GM12878 (cell line): Measurements from ENCODE around the gene RHCE. TPM values are rescaled to one million over a fixed set of nuclear protein-coding genes. Genes with fewer than 3 reads are reported as not detected.
A peak's percentile ranks its signal among the peaks of the same experiment; 100 is the strongest.

Source experiments
- ATF7 ChIP-seq: fragments of 450-650 bp; IDR thresholded peaks from 2 replicates; pipeline ENCODE4 v1.6.1; 2016; ENCODE audit warnings: low read depth, mild to moderate bottlenecking
- BCL11A ChIP-seq: IDR thresholded peaks from 2 replicates; pipeline ENCODE4 v1.6.1; 2011; ENCODE audit warnings: low read depth, low read length
- CHD4 ChIP-seq: fragments of 200-600 bp; sonication (generic); IDR thresholded peaks from 2 replicates; pipeline ENCODE4 v1.6.1; 2016; ENCODE audit warnings: mild to moderate bottlenecking
- EGR1 ChIP-seq, 2 experiments: IDR thresholded peaks; 1 replicate in 1 of 2; 2 replicates in 1 of 2; pipeline ENCODE4 v1.6.1; 2011 to 2012; ENCODE audit warnings: low read depth in 2 of 2, low read length in 2 of 2, borderline replicate concordance in 1 of 2, mild to moderate bottlenecking in 1 of 2, moderate library complexity in 1 of 2
- HCFC1 ChIP-seq: fragments of 150-350 bp; IDR thresholded peaks from 2 replicates; pipeline ENCODE4 v1.6.1; 2014; ENCODE audit warnings: low read length
- KDM1A ChIP-seq: fragments of 200-600 bp; sonication (generic); IDR thresholded peaks from 2 replicates; pipeline ENCODE4 v1.6.1; 2016; ENCODE audit warnings: borderline replicate concordance
- KLF5 ChIP-seq: fragments of 450-650 bp; IDR thresholded peaks from 2 replicates; pipeline ENCODE4 v1.6.1; 2014; ENCODE audit warnings: mild to moderate bottlenecking; ENCODE audit not compliant: partially characterized antibody
- MTA3 ChIP-seq: IDR thresholded peaks from 2 replicates; pipeline ENCODE4 v1.6.1; 2012; ENCODE audit warnings: low read length, inconsistent platforms, borderline replicate concordance
- MXI1 ChIP-seq: fragments of 150-350 bp; IDR thresholded peaks from 2 replicates; pipeline ENCODE4 v1.6.1; 2011; ENCODE audit warnings: low read depth, mild to moderate bottlenecking, inconsistent platforms, low read length, improper control_type of control experiment
- NFIC ChIP-seq: IDR thresholded peaks from 2 replicates; pipeline ENCODE4 v1.6.1; 2012; ENCODE audit warnings: low read depth, mild to moderate bottlenecking, inconsistent platforms, low read length, moderate library complexity
- NFYB ChIP-seq: IDR thresholded peaks from 2 replicates; pipeline ENCODE4 v1.6.1; 2011; ENCODE audit warnings: low read depth, mild to moderate bottlenecking, low read length, improper control_type of control experiment, moderate library complexity; ENCODE audit not compliant: insufficient read depth
- NR2C1 ChIP-seq: fragments of 450-650 bp; IDR thresholded peaks from 2 replicates; pipeline ENCODE4 v1.6.1; 2017; ENCODE audit warnings: antibody characterized with exemption, mild to moderate bottlenecking, moderate library complexity
- PAX8 ChIP-seq: fragments of 450-650 bp; IDR thresholded peaks from 2 replicates; pipeline ENCODE4 v1.6.1; 2017; ENCODE audit warnings: mild to moderate bottlenecking, moderate library complexity
- POLR2A ChIP-seq: IDR thresholded peaks from 2 replicates; pipeline ENCODE4 v1.6.1; 2011; ENCODE audit warnings: low read depth, mild to moderate bottlenecking, low read length
- RBBP5 ChIP-seq: fragments of 200-600 bp; sonication (generic); conservative IDR thresholded peaks from 2 replicates; pipeline ENCODE4 v1.6.1; 2016
- SUPT20H ChIP-seq: IDR thresholded peaks from 2 replicates; pipeline ENCODE4 v1.6.1; 2011; ENCODE audit warnings: low read depth, mild to moderate bottlenecking, low read length, moderate library complexity, borderline replicate concordance; ENCODE audit not compliant: control insufficient read depth
- TAF1 ChIP-seq: IDR thresholded peaks from 2 replicates; pipeline ENCODE4 v1.6.1; 2011; ENCODE audit warnings: mild to moderate bottlenecking, low read depth, low read length, borderline replicate concordance
- polyA plus RNA-seq, 11 experiments: library from polyadenylated mRNA; depleted of rRNA in 4 of 11; unstranded in 6 of 11; stranded (reverse) in 5 of 11; fragments of >200 nt; fragmentation: Nextera tagmentation in 4 of 11; fragmentation: Illumina TruSeq in 1 of 11; extraction: Ambion mirVana in 4 of 11; extraction: Trizol in 1 of 11; gene quantifications; 1 replicate in 1 of 11; 2 replicates in 10 of 11; pipeline versions ENCODE4 v1.2.1 to v1.2.3, GENCODE V29; 2011 to 2016; ENCODE audit warnings: inconsistent platforms in 2 of 11, missing spikeins in 2 of 11, low read depth in 1 of 11
- total RNA-seq, 4 experiments: library from RNA; depleted of rRNA in 3 of 4; stranded (reverse); fragments of >200 nt in 3 of 4; fragmentation: Illumina TruSeq in 1 of 4; extraction: Trizol in 1 of 4; gene quantifications; 2 replicates each; pipeline versions ENCODE4 v1.2.1 to v1.2.3, GENCODE V29; 2013 to 2021
- TF ChIP-seq, protein P1 (sequence below): fragments of 450-650 bp; IDR thresholded peaks from 2 replicates; pipeline ENCODE4 v1.6.1; 2016; ENCODE audit warnings: mild to moderate bottlenecking
- TF ChIP-seq, protein P2 (sequence below): IDR thresholded peaks from 2 replicates; pipeline ENCODE4 v1.6.1; 2012; ENCODE audit warnings: mild to moderate bottlenecking, low read depth, low read length
- TF ChIP-seq, protein P3 (sequence below), 3 experiments: IDR thresholded peaks in 2 of 3; conservative IDR thresholded peaks in 1 of 3; 2 replicates each; pipeline ENCODE4 v1.5.1; 2011; ENCODE audit warnings: low read depth in 3 of 3, low read length in 3 of 3, mild to moderate bottlenecking in 3 of 3, control low read depth in 2 of 3, moderate library complexity in 2 of 3, inconsistent platforms in 1 of 3, mixed read lengths in 1 of 3; ENCODE audit not compliant: control insufficient read depth in 2 of 3, insufficient read depth in 1 of 3; ENCODE audit errors: extremely low read depth in 1 of 3
- TF ChIP-seq, protein P4 (sequence below): fragments of 150-350 bp; IDR thresholded peaks from 2 replicates; pipeline ENCODE4 v1.6.1; 2014; ENCODE audit warnings: mild to moderate bottlenecking, low read depth, low read length

Gene RHCE
- total and polyA plus RNA-seq, 10 of the 15 experiments (the other 5 are each of a cell fraction or from before 2014, with no cell fraction given) = 0.06 to 0.41 (median 0.22) TPM; not detected in 2

DNA sequence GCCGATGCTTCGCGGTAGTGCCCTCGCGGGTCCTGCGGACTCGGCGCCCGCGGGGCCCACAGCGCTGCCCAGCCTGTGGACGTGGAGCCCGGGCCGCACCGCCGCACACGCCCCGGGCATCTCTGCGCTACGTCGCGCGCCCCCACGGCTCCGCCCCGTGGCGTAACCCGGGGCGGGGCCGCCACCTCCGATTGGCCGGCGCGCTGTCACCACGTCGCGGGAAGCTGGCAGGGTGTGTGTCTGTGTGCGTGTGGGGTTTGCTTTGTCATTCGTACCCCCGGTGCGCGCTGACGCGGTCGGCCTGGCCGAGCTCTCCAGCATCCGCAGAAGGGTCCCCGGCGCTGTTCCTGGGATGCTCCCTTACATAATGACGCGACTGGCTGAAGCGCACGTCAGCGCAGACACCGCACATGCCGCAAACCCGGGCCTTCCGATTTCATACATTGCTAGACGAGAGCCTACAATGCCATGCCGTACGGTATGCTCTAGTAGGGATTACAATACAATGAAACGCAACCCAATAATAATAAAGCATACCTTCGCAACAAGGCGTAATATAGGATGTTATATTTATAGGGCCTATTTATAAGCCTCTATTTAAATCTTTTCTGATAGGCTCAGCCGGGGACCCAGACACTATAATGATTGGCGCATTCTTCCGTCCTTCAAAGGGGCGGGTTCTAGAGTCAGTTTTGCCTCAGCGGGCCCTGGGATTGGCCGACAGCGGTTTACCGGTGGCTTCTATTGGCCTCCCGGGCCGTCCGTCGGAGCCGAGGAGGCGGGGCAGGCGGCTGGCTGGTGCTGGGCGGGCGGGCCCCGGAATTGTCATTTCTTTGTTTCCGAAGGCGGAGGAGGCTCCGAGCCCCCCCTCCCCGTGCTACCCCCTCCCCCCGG lies 9.7 kb upstream of the RHCE start, which contains the start of gene MACO1 (continued):
- TF ChIP-seq, protein P1, sequence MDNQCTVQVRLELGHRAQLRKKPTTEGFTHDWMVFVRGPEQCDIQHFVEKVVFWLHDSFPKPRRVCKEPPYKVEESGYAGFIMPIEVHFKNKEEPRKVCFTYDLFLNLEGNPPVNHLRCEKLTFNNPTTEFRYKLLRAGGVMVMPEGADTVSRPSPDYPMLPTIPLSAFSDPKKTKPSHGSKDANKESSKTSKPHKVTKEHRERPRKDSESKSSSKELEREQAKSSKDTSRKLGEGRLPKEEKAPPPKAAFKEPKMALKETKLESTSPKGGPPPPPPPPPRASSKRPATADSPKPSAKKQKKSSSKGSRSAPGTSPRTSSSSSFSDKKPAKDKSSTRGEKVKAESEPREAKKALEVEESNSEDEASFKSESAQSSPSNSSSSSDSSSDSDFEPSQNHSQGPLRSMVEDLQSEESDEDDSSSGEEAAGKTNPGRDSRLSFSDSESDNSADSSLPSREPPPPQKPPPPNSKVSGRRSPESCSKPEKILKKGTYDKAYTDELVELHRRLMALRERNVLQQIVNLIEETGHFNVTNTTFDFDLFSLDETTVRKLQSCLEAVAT = peak; percentile 71
- TF ChIP-seq NFIC = no peak
- TF ChIP-seq, protein P2, sequence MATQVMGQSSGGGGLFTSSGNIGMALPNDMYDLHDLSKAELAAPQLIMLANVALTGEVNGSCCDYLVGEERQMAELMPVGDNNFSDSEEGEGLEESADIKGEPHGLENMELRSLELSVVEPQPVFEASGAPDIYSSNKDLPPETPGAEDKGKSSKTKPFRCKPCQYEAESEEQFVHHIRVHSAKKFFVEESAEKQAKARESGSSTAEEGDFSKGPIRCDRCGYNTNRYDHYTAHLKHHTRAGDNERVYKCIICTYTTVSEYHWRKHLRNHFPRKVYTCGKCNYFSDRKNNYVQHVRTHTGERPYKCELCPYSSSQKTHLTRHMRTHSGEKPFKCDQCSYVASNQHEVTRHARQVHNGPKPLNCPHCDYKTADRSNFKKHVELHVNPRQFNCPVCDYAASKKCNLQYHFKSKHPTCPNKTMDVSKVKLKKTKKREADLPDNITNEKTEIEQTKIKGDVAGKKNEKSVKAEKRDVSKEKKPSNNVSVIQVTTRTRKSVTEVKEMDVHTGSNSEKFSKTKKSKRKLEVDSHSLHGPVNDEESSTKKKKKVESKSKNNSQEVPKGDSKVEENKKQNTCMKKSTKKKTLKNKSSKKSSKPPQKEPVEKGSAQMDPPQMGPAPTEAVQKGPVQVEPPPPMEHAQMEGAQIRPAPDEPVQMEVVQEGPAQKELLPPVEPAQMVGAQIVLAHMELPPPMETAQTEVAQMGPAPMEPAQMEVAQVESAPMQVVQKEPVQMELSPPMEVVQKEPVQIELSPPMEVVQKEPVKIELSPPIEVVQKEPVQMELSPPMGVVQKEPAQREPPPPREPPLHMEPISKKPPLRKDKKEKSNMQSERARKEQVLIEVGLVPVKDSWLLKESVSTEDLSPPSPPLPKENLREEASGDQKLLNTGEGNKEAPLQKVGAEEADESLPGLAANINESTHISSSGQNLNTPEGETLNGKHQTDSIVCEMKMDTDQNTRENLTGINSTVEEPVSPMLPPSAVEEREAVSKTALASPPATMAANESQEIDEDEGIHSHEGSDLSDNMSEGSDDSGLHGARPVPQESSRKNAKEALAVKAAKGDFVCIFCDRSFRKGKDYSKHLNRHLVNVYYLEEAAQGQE = no peak
- TF ChIP-seq MXI1 = peak; percentile 85
- TF ChIP-seq KDM1A = no peak
- no peak for TF ChIP-seq PAX8
- TF ChIP-seq RBBP5 = no peak
- TF ChIP-seq, protein P3, sequence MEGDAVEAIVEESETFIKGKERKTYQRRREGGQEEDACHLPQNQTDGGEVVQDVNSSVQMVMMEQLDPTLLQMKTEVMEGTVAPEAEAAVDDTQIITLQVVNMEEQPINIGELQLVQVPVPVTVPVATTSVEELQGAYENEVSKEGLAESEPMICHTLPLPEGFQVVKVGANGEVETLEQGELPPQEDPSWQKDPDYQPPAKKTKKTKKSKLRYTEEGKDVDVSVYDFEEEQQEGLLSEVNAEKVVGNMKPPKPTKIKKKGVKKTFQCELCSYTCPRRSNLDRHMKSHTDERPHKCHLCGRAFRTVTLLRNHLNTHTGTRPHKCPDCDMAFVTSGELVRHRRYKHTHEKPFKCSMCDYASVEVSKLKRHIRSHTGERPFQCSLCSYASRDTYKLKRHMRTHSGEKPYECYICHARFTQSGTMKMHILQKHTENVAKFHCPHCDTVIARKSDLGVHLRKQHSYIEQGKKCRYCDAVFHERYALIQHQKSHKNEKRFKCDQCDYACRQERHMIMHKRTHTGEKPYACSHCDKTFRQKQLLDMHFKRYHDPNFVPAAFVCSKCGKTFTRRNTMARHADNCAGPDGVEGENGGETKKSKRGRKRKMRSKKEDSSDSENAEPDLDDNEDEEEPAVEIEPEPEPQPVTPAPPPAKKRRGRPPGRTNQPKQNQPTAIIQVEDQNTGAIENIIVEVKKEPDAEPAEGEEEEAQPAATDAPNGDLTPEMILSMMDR (IDR thresholded peaks at IDR 0.05 in 2 of 3, conservative IDR thresholded peaks at IDR 0.05 in 1 of 3; ENCODE audit: control insufficient read depth in 2 of 3, extremely low read depth in 1 of 3, insufficient read depth in 1 of 3, low read depth in 3 of 3, low read length in 3 of 3) = no peak
- no peak for TF ChIP-seq KLF5
- TF ChIP-seq NR2C1 = peak; percentile 31; the same call in 1 of the 2 replicates
- TF ChIP-seq SUPT20H = no peak
- TF ChIP-seq ATF7 = peak; percentile 65
- TF ChIP-seq POLR2A = peak; percentile 91
- TF ChIP-seq, protein P4, sequence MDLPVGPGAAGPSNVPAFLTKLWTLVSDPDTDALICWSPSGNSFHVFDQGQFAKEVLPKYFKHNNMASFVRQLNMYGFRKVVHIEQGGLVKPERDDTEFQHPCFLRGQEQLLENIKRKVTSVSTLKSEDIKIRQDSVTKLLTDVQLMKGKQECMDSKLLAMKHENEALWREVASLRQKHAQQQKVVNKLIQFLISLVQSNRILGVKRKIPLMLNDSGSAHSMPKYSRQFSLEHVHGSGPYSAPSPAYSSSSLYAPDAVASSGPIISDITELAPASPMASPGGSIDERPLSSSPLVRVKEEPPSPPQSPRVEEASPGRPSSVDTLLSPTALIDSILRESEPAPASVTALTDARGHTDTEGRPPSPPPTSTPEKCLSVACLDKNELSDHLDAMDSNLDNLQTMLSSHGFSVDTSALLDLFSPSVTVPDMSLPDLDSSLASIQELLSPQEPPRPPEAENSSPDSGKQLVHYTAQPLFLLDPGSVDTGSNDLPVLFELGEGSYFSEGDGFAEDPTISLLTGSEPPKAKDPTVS = no peak
- TF ChIP-seq BCL11A = no peak
- TF ChIP-seq MTA3 = no peak
- TF ChIP-seq HCFC1 = no peak
- TF ChIP-seq NFYB = peak; percentile 97
- TF ChIP-seq EGR1 (IDR thresholded peaks at IDR 0.05; ENCODE audit: borderline replicate concordance in 1 of 2, low read depth in 2 of 2, low read length in 2 of 2) = peak; percentile 18 to 59; a peak in 2 of 3 replicates
- TF ChIP-seq CHD4 = no peak
- peak; percentile 73 for TF ChIP-seq TAF1
